ENCODE measurements around the gene FERMT2. TPM values are rescaled to one million over a fixed set of nuclear protein-coding genes. Genes with fewer than 3 reads are reported as not detected.

The FERMT2 gene
- total RNA-seq, 1 donor from 2014 or later = 64.2 TPM

DNA sequence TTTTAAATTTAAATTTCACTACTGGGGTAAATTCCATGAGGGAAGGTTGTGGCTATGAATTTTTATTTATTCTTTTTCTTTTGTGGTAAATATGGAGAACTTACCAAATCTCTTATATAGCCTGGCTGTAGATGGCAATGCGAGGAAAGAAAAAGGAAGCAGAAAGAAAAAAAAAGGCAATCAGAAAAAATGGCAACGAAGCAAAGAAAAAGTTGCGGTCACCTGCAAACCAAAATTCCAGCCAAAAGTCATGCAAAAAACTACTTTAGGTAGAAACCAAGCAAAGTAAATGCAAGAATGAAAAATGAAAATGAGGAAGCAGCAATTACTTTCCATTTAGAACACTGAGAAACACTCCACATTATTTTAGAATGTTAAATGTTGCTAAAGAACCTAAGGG is 89.9 kb downstream of the FERMT2 start:
- Mint-ChIP-seq H3K27me3 (ENCODE audit: low read depth) (no peaks in the 10 kb centered on the region), H3K36me3 (ENCODE audit: low read depth) (peaks cover 32% of the 10 kb centered on the region), H3K4me1 (peaks cover 5% of the 10 kb centered on the region), H3K4me3 (no peak overlapping the region), H3K27ac (ENCODE audit: unreplicated experiment) (no peak overlapping the region), H3K9me3 (no peaks in the 10 kb centered on the region)
- no peak for DNase-seq (ENCODE audit: low read depth, low spot score)
- TF ChIP-seq CTCF (conservative IDR thresholded peaks at IDR 0.05) = no peak

DNA sequence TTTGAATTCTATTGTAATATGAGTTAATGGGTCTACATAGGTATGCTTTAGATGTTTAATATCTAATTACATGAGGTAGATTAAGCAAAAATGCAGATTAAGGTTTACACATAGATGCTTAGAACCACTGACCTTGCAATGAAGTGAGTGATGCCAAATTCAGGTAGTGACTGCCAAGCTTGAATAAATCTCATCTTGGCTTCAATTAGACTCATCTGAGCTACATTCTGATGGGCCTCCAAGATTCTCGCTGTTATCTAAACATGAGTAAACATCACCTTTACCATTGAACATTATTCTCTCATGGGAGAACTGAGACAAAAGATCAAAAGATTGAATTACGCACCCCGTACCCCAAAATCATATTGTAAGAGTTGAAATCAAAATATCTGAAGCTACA is 90.6 kb downstream of the FERMT2 start:
- H3K27me3 Mint-ChIP-seq (ENCODE audit: low read depth) = no peaks in the 10 kb centered on the region
- no peak for DNase-seq (ENCODE audit: low read depth, low spot score)
- no peak for TF ChIP-seq CTCF (conservative IDR thresholded peaks at IDR 0.05)
- peaks cover 5% of the 10 kb centered on the region for H3K4me1 Mint-ChIP-seq
- H3K9me3 Mint-ChIP-seq = no peaks in the 10 kb centered on the region
- no peak overlapping the region for H3K27ac Mint-ChIP-seq (ENCODE audit: unreplicated experiment)
- H3K4me3 Mint-ChIP-seq = no peak overlapping the region
- peaks cover 35% of the 10 kb centered on the region for H3K36me3 Mint-ChIP-seq (ENCODE audit: low read depth)

- no peaks in the 10 kb centered on the region for H3K27me3 Mint-ChIP-seq (ENCODE audit: low read depth)
- peaks cover 2% of the 10 kb centered on the region for H3K9me3 Mint-ChIP-seq
- peaks cover 36% of the 10 kb centered on the region for H3K36me3 Mint-ChIP-seq (ENCODE audit: low read depth)
- no peak overlapping the region for H3K4me3 Mint-ChIP-seq
- TF ChIP-seq CTCF (conservative IDR thresholded peaks at IDR 0.05) = no peak
- H3K27ac Mint-ChIP-seq (ENCODE audit: unreplicated experiment) = peak overlapping the region; percentile 27
- H3K4me1 Mint-ChIP-seq = no peaks in the 10 kb centered on the region
- DNase-seq (ENCODE audit: low read depth, low spot score) = no peak
These were observed 94.7 kb downstream of the FERMT2 start for GRCh38 chr14:52856139-52856538.

GRCh38 chr14:52853522-52853854 is 97.4 kb downstream of the FERMT2 start:
- no peaks in the 10 kb centered on the region for H3K27me3 Mint-ChIP-seq (ENCODE audit: low read depth)

DNA sequence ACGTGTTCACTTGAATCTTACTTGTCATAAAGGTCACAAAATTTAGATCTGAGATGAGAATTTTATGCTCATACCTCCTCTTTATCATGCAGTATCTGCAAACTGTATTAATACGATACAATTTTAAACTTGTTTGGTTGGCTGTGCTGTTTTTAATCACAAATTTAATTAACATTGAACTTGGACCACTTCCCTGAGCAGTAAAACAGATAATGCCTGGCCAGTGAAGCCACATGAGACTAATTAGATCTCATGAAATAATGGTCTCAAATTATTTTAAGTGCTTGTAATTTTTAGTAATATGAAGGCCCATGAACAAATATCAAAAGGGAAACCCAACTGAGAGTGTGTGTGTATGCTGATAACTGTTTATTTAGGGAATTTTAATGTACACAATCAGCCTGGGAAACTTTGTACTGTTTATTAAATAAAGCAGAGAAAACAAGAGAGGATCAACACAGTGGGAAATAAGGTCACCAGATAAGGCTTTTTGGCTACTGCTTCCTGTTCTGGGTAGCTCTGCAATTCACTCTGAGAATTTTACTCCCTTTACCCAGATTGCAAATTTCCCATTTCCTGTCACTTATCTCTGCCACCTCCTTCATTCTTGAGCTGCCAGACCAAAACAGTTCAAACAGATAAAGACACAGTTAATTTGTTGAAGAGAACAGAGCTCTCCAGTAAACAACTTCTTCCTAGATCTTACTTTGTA is 97.9 kb downstream of the FERMT2 start:
- no peak for TF ChIP-seq CTCF (conservative IDR thresholded peaks at IDR 0.05)
- H3K27me3 Mint-ChIP-seq (ENCODE audit: low read depth) = no peaks in the 10 kb centered on the region
- H3K27ac Mint-ChIP-seq (ENCODE audit: unreplicated experiment) = no peak overlapping the region
- peaks cover 8% of the 10 kb centered on the region for H3K4me1 Mint-ChIP-seq
- H3K9me3 Mint-ChIP-seq = peaks cover 2% of the 10 kb centered on the region
- H3K4me3 Mint-ChIP-seq = no peak overlapping the region
- DNase-seq (ENCODE audit: low read depth, low spot score) = no peak
- H3K36me3 Mint-ChIP-seq (ENCODE audit: low read depth) = peaks cover 20% of the 10 kb centered on the region

More at GRCh38 chr14:52853522-52853854, 97.4 kb downstream of the FERMT2 start:
- Mint-ChIP-seq H3K4me1 (peaks cover 5% of the 10 kb centered on the region), H3K9me3 (peaks cover 2% of the 10 kb centered on the region), H3K4me3 (no peak overlapping the region), H3K36me3 (ENCODE audit: low read depth) (peaks cover 25% of the 10 kb centered on the region), H3K27ac (ENCODE audit: unreplicated experiment) (no peak overlapping the region)
- no peak for TF ChIP-seq CTCF (conservative IDR thresholded peaks at IDR 0.05)
- no peak for DNase-seq (ENCODE audit: low read depth, low spot score)

Measured in neural crest cell (in vitro differentiated cells).